HS-27A (cell line): ENCODE data around the gene RUNDC1.
"Not testable (repeated sequence)": the region's sequence is repeated elsewhere in the genome, so short reads cannot be mapped to it uniquely, and the experiment has no call there.

Experiments
- DNase-seq: peaks from one replicate; pipeline ENCODE4 v3.0.0-alpha.2; 2012; ENCODE audit warnings: low read depth, missing footprints

RUNDC1 gene

GRCh38 chr17:42980274-42980765, at the start of gene RUNDC1:
RUNDC1 (plus strand) TSS chr17:42980565; CDS start chr17:42980577, 12 bp downstream.
- no peak for DNase-seq

- no peak for DNase-seq
Observed at GRCh38 chr17:42937712-42938596, 42.4 kb upstream of the RUNDC1 start.

GRCh38 chr17:42944211-42944610, 36.2 kb upstream of the RUNDC1 start:
- DNase-seq = no peak

- DNase-seq = no peak
Observed at GRCh38 chr17:42946812-42947211, 33.6 kb upstream of the RUNDC1 start.

- DNase-seq = no peak
Observed at GRCh38 chr17:42950044-42950783, 30.2 kb upstream of the RUNDC1 start.

- no peak for DNase-seq
Observed at GRCh38 chr17:42953669-42954068, 26.7 kb upstream of the RUNDC1 start.

- peak; percentile 53 for DNase-seq
Observed at GRCh38 chr17:42964161-42964932, 16.0 kb upstream of the RUNDC1 start, which contains the start of gene AARSD1. AARSD1 (minus strand) TSS chr17:42964454; CDS start chr17:42964440, 14 bp downstream.

- DNase-seq = no peak
Observed at GRCh38 chr17:42967925-42968324, 12.4 kb upstream of the RUNDC1 start.

GRCh38 chr17:42969001-42969581, 11.3 kb upstream of the RUNDC1 start:
- no peak for DNase-seq

GRCh38 chr17:42971589-42971988, 8.8 kb upstream of the RUNDC1 start:
- no peak for DNase-seq

GRCh38 chr17:42973323-42973722, 7.0 kb upstream of the RUNDC1 start:
- DNase-seq = not testable (repeated sequence)

GRCh38 chr17:42975265-42975664, 5.1 kb upstream of the RUNDC1 start:
- no peak for DNase-seq

- DNase-seq = not testable (repeated sequence)
Observed at GRCh38 chr17:42975701-42976100, 4.7 kb upstream of the RUNDC1 start.

GRCh38 chr17:42979511-42980273, 673 bp upstream of the RUNDC1 start, which contains the start of gene PTGES3L:
PTGES3L (minus strand) TSS chr17:42980080; CDS start chr17:42980053, 27 bp downstream.
- no peak for DNase-seq

GRCh38 chr17:42980766-42981397, 517 bp downstream of the RUNDC1 start:
- no peak for DNase-seq

- DNase-seq = no peak
Observed at GRCh38 chr17:42982266-42982665, 1.9 kb downstream of the RUNDC1 start.

- no peak for DNase-seq
Observed at GRCh38 chr17:42985225-42985624, 4.9 kb downstream of the RUNDC1 start.

GRCh38 chr17:42989141-42989540, 8.8 kb downstream of the RUNDC1 start:
- DNase-seq = no peak

- DNase-seq = no peak
Observed at GRCh38 chr17:42989726-42990652, 9.6 kb downstream of the RUNDC1 start.
